HepG2 (cell line): ENCODE results near the gene RABEPK. TPM values are rescaled to one million over a fixed set of nuclear protein-coding genes. Genes with fewer than 3 reads are reported as not detected.
A peak's percentile ranks its signal among the peaks of the same experiment; 100 is the strongest.

Experiments
- CCDC6 ChIP-seq: sonication (generic); formaldehyde crosslinking; IDR thresholded peaks from 2 replicates; pipeline ENCODE4 v1.8.1; 2022; ENCODE audit warnings: mild to moderate bottlenecking, missing genetic modification reagents, moderate library complexity
- EEA1 ChIP-seq: sonication (generic); formaldehyde crosslinking; IDR thresholded peaks from 2 replicates; pipeline ENCODE4 v1.5.1; 2020; ENCODE audit warnings: mild to moderate bottlenecking, missing genetic modification reagents, borderline replicate concordance
- ELF3 ChIP-seq: IDR thresholded peaks from 2 replicates; pipeline ENCODE4 v1.6.1; 2016; ENCODE audit warnings: missing genetic modification reagents, missing compliant biosample characterization
- LCORL ChIP-seq, 2 experiments: fragments of 450-650 bp in 1 of 2; sonication (generic) in 1 of 2; formaldehyde crosslinking in 1 of 2; IDR thresholded peaks; 2 replicates each; pipeline versions ENCODE4 v1.5.0 to v1.6.1; 2017 to 2020; ENCODE audit warnings: antibody characterized with exemption in 1 of 2, missing genetic modification reagents in 1 of 2
- MAX ChIP-seq: IDR thresholded peaks from 2 replicates; pipeline ENCODE4 v1.6.1; 2012; ENCODE audit warnings: inconsistent platforms
- NFE2L1 ChIP-seq: sonication (generic); formaldehyde crosslinking; IDR thresholded peaks from 2 replicates; pipeline ENCODE4 v1.4.0; 2020; ENCODE audit warnings: missing genetic modification reagents, mild to moderate bottlenecking, borderline replicate concordance
- NR0B2 ChIP-seq: sonication (generic); formaldehyde crosslinking; IDR thresholded peaks from 2 replicates; pipeline ENCODE4 v1.4.0; 2020; ENCODE audit warnings: mild to moderate bottlenecking, missing genetic modification reagents
- RFXANK ChIP-seq: IDR thresholded peaks from 2 replicates; pipeline ENCODE4 v1.6.1; 2016
- SNAPC5 ChIP-seq: sonication (generic); formaldehyde crosslinking; IDR thresholded peaks from 2 replicates; pipeline ENCODE4 v1.8.1; 2023; ENCODE audit warnings: mild to moderate bottlenecking, missing genetic modification reagents, borderline replicate concordance
- SRF ChIP-seq: IDR thresholded peaks from 2 replicates; pipeline ENCODE4 v1.6.1; 2011; ENCODE audit warnings: mild to moderate bottlenecking, low read depth, low read length, moderate library complexity
- TIGD3 ChIP-seq: sonication (generic); formaldehyde crosslinking; IDR thresholded peaks from 2 replicates; pipeline ENCODE4 v1.5.1; 2020; ENCODE audit warnings: mild to moderate bottlenecking, missing genetic modification reagents, borderline replicate concordance
- USF2 ChIP-seq, 2 experiments: sonication (generic) in 1 of 2; formaldehyde crosslinking in 1 of 2; IDR thresholded peaks; 2 replicates each; pipeline versions ENCODE4 v1.5.1 to v1.6.1; 2011 to 2020; ENCODE audit warnings: borderline replicate concordance in 1 of 2, low read depth in 1 of 2, low read length in 1 of 2, mild to moderate bottlenecking in 1 of 2, missing genetic modification reagents in 1 of 2, moderate library complexity in 1 of 2
- ZNF24 ChIP-seq: fragments of 450-650 bp; IDR thresholded peaks from 2 replicates; pipeline ENCODE4 v1.6.1; 2017; ENCODE audit warnings: antibody characterized with exemption, mild to moderate bottlenecking
- ZNF446 ChIP-seq: sonication (generic); formaldehyde crosslinking; IDR thresholded peaks from 2 replicates; pipeline ENCODE4 v1.5.0; 2020; ENCODE audit warnings: mild to moderate bottlenecking, missing genetic modification reagents
- ZNF609 ChIP-seq: sonication (generic); formaldehyde crosslinking; IDR thresholded peaks from 2 replicates; pipeline ENCODE4 v1.4.0; 2020; ENCODE audit warnings: mild to moderate bottlenecking, missing genetic modification reagents, borderline replicate concordance
- ZNF720 ChIP-seq: sonication (generic); formaldehyde crosslinking; IDR thresholded peaks from 2 replicates; pipeline ENCODE4 v1.4.0; 2020; ENCODE audit warnings: missing genetic modification reagents
- ZNF891 ChIP-seq: sonication (generic); formaldehyde crosslinking; IDR thresholded peaks from 2 replicates; pipeline ENCODE4 v1.5.0; 2020; ENCODE audit warnings: mild to moderate bottlenecking, missing genetic modification reagents
- ZSCAN22 ChIP-seq: sonication (generic); formaldehyde crosslinking; IDR thresholded peaks from 2 replicates; pipeline ENCODE4 v1.4.0; 2020; ENCODE audit warnings: mild to moderate bottlenecking, missing genetic modification reagents
- polyA plus RNA-seq, 8 experiments: library from polyadenylated mRNA; depleted of rRNA in 3 of 8; stranded (reverse) in 7 of 8; unstranded in 1 of 8; fragments of >200 nt; fragmentation: Illumina TruSeq in 4 of 8; extraction: Trizol in 4 of 8; gene quantifications; 2 replicates each; pipeline versions ENCODE4 v1.2.1 to v1.2.3, GENCODE V29; 2011 to 2016; ENCODE audit warnings: low read depth in 4 of 8, missing spikeins in 1 of 8, mixed read lengths in 1 of 8; ENCODE audit not compliant: insufficient read depth in 1 of 8
- total RNA-seq, 5 experiments: library from RNA; depleted of rRNA; stranded (reverse); fragments of >200 nt; fragmentation: Illumina TruSeq; extraction: Trizol; gene quantifications; 2 replicates each; pipeline ENCODE4 v1.2.3, GENCODE V29; 2016; ENCODE audit warnings: low read depth in 1 of 5

Gene RABEPK
- total and polyA plus RNA-seq, 2 of the 13 experiments (the other 11 are each of a cell fraction or from before 2014, with no cell fraction given) = 75.5 to 90.0 TPM

GRCh38 chr9:125241863-125242739 lies 41.8 kb downstream of the RABEPK start (continued):
- no peak for TF ChIP-seq USF2 (IDR thresholded peaks at IDR 0.05; ENCODE audit: low read depth, low read length)
- TF ChIP-seq USF2 (CRISPR knock-in tag; IDR thresholded peaks at IDR 0.05; ENCODE audit: borderline replicate concordance) = no peak
- TF ChIP-seq ELF3 (CRISPR knock-in tag) = no peak
- no peak for TF ChIP-seq ZNF446 (CRISPR knock-in tag)
- TF ChIP-seq SRF = no peak
- no peak; the same call in 1 of the 2 replicates for TF ChIP-seq NR0B2
- no peak for TF ChIP-seq ZNF24
- peak; percentile 61; the same call in 1 of the 2 replicates for TF ChIP-seq ZNF891
- TF ChIP-seq ZSCAN22 (CRISPR knock-in tag) = no peak
- TF ChIP-seq SNAPC5 (CRISPR knock-in tag) = no peak
- peak; percentile 81; the same call in 1 of the 2 replicates for TF ChIP-seq CCDC6 (CRISPR knock-in tag)
- TF ChIP-seq RFXANK = no peak
- no peak for TF ChIP-seq LCORL (IDR thresholded peaks at IDR 0.05)
- TF ChIP-seq LCORL (CRISPR knock-in tag; IDR thresholded peaks at IDR 0.05) = no peak
- TF ChIP-seq ZNF720 (CRISPR knock-in tag) = no peak
- no peak for TF ChIP-seq TIGD3
- TF ChIP-seq ZNF609 (CRISPR knock-in tag) = no peak
- TF ChIP-seq MAX = peak; percentile 12; the same call in 1 of the 2 replicates
- no peak for TF ChIP-seq NFE2L1 (CRISPR knock-in tag)
- 0 out of 2 replicates have a peak, but pooled peaks have one; percentile 42 for TF ChIP-seq EEA1 (CRISPR knock-in tag)
